Fibroblast of peridontal ligament (primary cell): Measurements from ENCODE around the gene PPFIA2.

ENCODE experiments used
- DNase-seq: peaks from one replicate; pipeline ENCODE4 v3.0.0-alpha.2; 2010; ENCODE audit errors: extremely low read depth

The PPFIA2 gene

GRCh38 chr12:81274637-81275529 is 484.3 kb downstream of the PPFIA2 start:
- DNase-seq = no peak

- DNase-seq = no peak
These were observed 488.8 kb downstream of the PPFIA2 start for GRCh38 chr12:81270385-81270784.

GRCh38 chr12:81263072-81263471 is 496.1 kb downstream of the PPFIA2 start:
- DNase-seq = peak; percentile 37

GRCh38 chr12:81261508-81262207 is 497.5 kb downstream of the PPFIA2 start:
- DNase-seq = peak; percentile 13

GRCh38 chr12:81259360-81259759 is 499.8 kb downstream of the PPFIA2 start:
- no peak for DNase-seq

- peak; percentile 80 for DNase-seq
These were observed 501.1 kb downstream of the PPFIA2 start for GRCh38 chr12:81257947-81258551.

GRCh38 chr12:81255947-81256346 is 503.2 kb downstream of the PPFIA2 start:
- DNase-seq = no peak

GRCh38 chr12:81255456-81255855 is 503.7 kb downstream of the PPFIA2 start:
- no peak for DNase-seq

- no peak for DNase-seq
These were observed 505.8 kb downstream of the PPFIA2 start for GRCh38 chr12:81253360-81253759.

- DNase-seq = no peak
These were observed 506.9 kb downstream of the PPFIA2 start for GRCh38 chr12:81252228-81252627.

- DNase-seq = no peak
These were observed 509.2 kb downstream of the PPFIA2 start for GRCh38 chr12:81249976-81250375.

GRCh38 chr12:81245907-81246570 is 513.1 kb downstream of the PPFIA2 start:
- DNase-seq = peak; percentile 3

GRCh38 chr12:81245458-81245857 is 513.7 kb downstream of the PPFIA2 start:
- peak; percentile 6 for DNase-seq

- no peak for DNase-seq
These were observed 527.4 kb downstream of the PPFIA2 start for GRCh38 chr12:81231574-81232368.

GRCh38 chr12:81229759-81230158 is 529.4 kb downstream of the PPFIA2 start:
- no peak for DNase-seq

GRCh38 chr12:81224626-81225025 is 534.5 kb downstream of the PPFIA2 start:
- no peak for DNase-seq

- peak; percentile 68 for DNase-seq
These were observed 536.1 kb downstream of the PPFIA2 start for GRCh38 chr12:81222846-81223592.

GRCh38 chr12:81221681-81222080 is 537.5 kb downstream of the PPFIA2 start:
- DNase-seq = peak; percentile 48

GRCh38 chr12:81216739-81217138 is 542.4 kb downstream of the PPFIA2 start:
- no peak for DNase-seq

GRCh38 chr12:81212996-81213696 is 546.0 kb downstream of the PPFIA2 start:
- no peak for DNase-seq
